NCI-H146 treated with DMSO at 0.1 percent for 48 hours (cell line): Measurements from ENCODE around the gene ROBO4.

ENCODE experiments used
- DNase-seq: peaks from one replicate; lab custom pipeline; 2025; ENCODE audit not compliant: unreplicated experiment; lab: John Stamatoyannopoulos, UW

ROBO4 gene

DNA sequence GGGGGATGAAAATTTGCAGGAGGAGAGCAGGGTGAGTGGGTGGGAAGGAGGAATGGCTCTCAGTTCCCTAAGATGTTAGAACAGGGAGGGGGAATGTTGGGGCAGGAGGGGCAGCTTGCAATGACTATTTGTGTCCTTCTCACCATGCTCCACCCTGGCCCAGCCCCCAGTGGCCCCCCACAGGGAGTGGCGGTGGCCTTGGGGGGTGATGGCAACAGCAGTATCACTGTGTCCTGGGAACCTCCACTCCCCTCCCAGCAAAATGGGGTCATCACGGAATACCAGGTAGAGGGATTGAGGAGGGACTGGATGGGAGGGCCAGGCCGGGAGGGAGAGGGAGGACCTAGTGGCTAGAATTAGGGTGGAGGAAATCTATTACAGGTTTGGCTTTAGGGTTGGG is 22.3 kb downstream of the ROBO4 start:
- DNase-seq, result no peak

DNA sequence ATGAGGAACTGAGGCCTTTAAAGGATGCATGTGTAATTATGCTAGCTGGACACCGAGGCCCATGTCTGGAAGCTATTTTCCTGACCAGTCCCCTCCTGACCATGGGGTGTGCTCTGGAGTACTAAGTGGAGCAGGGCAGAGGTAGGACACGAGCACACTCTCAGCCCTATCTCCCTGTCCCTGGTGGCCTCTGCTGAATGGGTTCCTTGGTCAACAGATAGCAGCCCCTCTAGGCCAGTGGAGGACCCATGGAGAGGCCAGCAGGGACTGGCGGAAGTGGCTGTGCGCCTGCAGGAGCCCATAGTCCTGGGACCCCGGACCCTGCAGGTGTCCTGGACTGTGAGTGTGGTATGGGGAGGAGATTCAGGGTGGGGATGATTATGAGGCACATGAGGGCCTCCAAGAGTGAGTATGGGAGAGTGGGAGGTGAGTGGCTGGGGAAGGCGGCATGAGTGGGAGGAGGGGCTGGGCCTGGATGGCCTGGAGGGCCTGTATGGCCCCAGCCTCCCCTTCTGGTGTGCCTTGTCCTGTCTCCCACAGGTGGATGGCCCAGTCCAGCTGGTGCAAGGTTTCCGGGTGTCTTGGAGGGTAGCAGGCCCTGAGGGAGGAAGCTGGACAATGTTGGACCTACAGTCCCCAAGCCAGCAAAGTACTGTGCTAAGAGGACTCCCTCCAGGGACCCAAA is 23.0 kb downstream of the ROBO4 start:
- no peak for DNase-seq

DNA sequence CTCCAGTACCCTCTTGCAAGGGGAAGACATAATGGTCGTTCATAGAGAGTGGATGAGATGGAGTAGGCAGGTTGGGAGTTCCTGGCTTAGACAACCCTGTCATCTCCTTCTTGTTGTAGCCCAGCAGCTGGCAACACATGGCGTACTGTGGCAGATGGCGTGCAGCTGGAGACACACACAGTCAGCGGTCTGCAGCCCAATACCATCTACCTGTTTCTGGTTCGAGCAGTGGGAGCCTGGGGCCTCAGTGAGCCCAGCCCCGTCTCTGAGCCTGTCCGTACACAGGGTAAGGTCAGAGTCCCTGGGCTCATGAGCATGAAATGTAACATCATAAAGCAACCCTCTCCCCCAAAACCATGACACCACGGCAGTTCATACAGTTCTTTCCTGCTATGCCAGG is 23.7 kb downstream of the ROBO4 start:
- no peak for DNase-seq

DNA sequence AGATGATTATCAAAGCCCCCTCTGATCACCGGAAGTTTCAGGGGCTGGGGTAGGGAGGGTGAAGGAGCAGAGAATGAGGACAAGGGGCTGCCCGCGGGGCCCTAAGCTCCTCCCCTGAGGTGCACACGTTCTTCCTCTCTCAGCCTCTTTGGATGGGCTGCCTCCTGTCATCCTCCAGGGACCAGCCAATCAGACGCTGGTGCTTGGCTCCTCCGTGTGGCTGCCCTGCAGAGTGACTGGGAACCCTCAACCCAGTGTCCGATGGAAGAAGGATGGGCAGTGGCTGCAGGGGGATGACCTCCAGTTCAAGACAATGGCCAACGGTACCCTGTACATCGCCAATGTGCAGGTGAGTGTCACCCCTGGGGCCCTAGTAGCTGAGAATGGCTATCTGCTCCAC is 24.9 kb downstream of the ROBO4 start:
- DNase-seq, result no peak

DNA sequence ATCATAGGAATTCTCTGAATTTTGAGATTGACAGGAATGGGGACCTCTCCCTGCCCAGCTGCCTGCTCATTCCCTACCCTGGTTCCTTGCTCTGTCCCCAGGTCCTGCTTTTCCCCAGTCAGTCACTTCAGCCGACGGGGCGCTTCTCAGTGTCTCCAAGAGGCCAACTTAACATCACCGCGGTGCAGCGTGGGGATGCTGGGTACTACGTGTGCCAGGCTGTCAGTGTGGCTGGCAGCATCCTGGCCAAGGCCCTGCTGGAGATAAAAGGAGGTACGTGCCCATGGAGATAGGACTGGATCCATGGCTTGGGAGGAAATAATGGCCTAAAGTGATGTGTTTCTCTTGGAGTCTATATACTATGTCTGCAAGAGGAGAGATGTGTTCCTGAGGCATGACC is 25.4 kb downstream of the ROBO4 start:
- no peak for DNase-seq

DNA sequence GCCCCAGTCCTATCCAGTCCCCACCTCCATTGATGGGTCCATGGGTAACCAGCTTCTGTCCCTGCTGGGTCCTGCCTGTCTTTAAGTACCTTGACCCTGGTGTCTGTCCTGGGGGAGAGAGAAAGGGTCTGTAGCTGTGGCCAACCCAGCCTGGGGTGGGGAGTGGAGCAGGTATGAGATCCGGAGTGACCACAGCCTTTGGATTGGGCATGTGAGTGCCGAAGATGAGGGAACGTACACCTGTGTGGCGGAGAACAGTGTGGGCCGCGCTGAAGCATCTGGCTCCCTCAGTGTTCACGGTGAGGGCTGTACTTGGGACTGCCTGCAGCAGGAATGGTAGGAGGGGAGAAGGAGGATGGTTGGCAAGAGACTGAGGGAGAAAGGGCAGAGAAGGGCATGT is 27.2 kb downstream of the ROBO4 start:
- DNase-seq, result no peak

DNA sequence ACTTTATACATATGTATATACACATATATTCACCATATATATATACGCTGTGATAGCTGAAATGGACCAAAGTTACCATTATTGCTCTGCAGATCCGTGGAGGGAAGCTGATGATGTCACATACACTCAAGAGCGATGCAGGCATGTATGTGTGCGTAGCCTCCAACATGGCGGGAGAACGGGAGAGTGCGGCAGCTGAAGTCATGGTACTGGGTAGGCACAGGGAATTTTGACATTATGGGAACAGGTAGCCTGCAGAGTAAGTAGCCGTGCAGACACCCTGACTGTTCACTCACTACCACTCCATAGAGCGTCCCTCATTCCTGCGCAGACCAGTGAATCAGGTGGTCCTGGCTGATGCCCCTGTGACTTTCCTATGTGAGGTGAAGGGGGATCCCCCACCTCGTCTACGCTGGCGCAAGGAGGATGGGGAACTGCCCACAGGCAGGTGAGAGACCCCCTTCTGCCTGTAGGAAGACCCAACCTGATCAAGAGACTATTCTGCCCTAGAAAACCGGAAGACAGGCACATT is 27.7 kb downstream of the ROBO4 start:
- DNase-seq, result no peak

DNA sequence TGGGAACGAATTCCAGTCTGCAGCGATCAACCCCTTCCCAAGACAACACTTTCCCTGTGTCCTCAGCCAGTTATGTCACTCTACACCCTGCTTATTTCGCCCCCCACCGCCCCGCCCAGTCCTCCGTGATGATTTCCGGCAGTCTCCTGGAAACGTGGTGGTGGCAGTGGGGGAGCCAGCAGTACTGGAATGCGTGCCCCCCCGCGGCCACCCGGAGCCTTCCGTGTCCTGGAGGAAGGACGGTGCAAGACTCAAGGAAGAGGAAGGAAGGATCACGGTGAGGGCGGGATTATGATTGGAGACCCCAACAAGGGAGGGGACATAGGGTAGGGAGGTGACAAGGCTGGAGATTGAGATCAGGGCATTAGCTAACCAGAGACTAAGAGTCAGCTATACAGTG is 28.3 kb downstream of the ROBO4 start:
- no peak for DNase-seq

DNA sequence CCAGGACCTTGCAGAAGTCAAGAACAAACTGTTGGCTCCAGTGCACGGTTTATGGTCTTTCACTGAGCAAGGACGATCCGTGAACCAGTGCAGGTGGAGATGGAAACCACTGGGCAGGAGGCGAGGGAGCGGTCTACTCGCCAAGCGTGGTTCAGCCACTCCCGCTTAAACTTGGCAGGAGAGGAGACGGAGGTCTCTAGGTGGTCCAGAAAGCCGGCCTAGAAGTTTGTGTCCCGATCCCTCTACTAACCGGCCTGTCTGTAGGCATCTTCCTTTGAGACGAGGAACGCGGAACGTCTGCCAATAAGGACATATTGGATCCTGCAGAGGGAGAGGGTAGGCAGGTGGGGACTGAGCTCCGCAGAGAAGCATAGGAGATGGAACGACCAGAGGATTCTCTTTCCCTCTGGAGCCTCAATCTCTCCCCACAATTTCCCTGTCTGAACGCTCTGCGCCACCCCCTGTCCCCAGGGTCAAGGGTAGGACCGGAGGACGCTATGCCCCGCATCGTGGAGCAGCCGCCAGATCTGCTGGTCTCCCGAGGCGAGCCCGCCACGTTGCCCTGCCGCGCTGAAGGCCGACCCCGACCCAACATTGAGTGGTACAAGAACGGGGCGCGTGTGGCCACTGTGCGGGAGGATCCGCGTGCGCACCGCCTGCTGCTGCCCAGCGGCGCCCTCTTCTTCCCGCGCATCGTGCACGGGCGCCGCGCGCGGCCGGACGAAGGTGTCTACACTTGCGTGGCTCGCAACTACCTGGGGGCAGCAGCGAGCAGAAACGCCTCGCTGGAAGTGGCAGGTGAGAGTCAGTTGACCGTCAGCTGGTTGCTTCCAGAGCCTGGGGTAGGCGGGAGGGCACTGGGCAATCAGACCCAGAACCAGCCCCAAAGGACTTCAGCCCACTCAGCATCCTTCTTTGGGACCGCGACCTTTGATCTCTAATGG is 29.1 kb downstream of the ROBO4 start:
- no peak for DNase-seq

DNA sequence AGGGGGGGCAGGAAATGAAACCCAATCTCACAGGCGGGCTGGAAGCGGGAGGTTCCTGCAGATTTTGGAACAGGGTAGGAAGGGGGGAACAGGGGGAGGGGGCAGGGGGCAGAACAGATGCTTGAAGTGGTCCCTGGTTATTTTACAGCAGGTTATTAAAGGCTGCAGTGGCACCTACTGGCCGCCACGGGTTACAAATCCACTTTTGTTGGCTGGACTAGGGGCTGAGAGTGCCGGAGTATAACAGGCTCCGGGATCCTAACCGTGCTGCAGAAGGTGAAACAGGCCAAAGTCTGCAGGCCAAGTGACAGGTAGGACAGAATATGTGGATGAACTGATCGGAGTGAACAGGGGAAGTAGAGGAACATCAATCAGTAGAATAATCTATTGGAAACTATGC is 30.0 kb downstream of the ROBO4 start:
- peak; percentile 20 for DNase-seq

DNA sequence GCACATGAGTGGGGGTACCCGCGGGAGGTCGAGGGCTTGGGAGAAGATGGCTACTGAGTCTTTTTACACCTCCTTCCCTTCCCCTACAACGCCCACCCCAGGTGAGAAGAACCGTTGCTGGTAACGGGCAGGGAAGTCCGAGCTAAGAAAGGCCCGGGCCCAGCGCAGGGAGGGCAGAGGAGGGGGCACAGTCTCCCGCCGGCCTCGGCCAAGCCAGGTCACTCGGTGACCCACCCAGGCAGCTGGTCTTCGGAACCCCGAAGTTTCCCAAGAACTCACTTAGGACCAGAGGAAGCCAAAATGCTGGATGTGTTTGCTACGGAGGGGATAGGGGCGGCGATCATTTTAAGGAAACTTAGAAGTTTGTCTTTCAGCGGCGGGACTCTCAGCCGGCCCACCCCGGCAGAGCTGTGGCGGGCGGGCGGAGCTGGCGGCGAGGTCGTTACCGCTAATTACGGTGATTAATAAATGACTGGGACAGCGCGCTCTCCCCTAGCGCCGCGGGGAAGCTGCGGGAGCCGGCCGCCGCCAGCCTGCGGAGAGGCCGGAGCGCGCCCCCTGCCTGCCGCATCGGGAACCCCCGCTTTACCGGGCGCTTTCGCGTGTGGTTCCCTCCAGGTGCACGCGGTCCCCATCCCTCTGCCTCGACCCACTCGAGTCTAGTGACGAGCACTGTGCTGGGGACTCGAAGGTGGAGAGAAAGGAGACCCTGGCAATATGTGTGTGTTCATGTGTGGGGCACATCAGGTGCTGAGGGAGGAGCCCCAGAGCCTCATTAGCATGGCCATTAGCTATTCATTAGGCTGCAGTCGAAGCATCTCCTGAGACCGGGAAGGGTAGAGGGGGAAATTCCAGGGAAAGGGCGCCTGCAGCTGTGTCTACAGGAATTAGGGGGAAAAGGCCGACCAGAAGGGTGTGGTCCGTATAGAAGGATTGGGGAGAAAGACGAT is 31.5 kb downstream of the ROBO4 start:
- no peak for DNase-seq

DNA sequence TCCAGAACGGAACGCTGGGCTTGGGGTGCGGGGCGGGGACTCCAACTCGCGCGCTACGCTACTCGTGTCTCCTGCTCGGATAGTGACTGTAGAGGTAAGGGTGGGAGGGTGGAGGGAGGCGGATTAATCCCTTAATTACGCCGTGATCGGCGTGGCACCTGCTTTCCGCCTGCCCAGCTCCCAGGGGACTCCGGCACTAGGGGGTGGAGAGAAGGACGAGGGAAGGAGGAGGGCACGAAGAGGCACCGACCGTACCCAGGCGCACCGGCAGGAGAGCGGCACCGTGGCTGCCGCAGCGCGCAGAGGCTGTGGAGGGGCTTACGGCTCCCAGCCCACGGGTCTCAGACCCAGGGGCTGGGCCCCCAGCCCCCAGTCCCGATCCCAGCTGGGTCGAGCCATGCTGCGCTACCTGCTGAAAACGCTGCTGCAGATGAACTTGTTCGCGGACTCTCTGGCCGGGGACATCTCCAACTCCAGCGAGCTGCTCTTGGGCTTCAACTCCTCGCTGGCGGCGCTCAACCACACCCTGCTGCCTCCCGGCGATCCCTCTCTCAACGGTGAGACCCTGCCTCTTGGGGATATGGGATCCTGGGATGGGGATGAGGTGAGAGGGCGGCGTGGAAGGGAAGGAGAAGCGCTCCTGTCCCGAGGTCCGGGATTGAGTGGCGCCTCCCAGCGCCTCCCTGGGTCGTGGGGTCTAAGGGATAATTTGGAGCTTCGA is 32.3 kb downstream of the ROBO4 start, which contains the start of gene ROBO3:
Gene ROBO3, plus strand, starts transcription at position 252 of the 721 bp plus-strand sequence. Its CDS starts 146 bp downstream, at position 398.
- no peak for DNase-seq

DNA sequence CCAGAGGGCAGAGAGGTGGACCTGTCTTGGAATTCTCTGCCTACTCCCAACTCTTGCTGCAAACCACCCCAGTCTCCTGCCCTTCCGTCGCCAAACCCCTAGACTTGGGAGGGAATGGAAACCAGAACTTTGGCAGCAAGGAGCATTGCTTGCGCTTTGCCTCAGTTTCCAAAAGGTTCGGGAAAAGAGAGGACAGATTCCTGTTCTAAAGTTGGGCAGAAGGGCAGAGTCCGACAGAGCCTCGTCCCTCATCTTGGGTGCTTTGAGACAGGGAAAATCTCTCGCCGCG is 32.8 kb downstream of the ROBO4 start:
- DNase-seq, result no peak

DNA sequence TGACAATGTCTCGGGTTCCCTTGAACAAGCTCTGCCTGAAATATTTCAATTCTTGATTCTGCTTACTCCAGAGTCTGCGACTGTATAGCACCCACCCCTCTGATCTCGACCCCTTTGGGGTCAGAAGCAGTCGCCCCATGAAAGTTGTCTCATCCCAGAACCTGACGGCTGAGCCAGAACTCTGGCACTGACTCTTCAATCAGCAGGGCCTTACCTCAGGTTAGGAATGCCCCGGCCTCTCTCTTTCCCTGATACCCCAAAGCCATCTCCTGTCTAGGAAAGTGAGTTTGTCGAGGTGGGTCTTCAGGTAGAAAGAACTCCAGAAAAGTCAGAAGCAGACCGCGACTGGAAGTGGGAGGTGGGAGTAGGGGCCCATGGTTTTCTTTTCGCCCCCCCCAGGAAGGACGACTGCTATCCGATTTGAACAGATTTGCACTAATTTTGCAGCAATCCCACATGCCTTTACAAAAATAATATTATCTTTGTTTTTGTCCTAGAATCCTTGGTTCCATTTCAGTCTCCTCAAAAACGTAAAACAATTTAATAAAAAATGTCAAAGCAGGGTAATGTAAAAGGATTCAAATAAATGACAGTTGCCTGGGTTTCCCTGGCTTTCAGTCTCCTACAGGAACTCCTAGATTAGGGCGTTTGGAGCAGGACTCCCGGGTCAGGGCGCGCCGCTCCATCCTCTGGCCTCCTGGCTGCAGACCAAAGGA is 33.3 kb downstream of the ROBO4 start:
- DNase-seq, result no peak

DNA sequence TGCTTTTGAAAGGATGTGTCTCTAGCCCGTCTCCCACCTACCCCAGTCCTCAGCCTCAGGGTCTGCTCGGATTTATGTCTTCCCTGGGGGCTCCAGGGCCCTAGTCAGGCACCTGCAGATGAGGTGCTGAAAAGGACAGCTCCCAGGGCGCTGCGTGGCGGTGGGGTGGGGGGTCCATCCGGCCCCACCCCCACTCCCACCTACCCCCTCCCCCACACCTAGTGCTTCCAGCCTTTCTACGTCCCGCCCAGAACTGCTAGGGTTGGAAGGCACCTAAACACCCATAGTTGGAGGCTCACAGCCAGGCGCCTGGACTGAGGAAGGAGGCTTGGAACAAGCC is 33.9 kb downstream of the ROBO4 start:
- no peak for DNase-seq

DNA sequence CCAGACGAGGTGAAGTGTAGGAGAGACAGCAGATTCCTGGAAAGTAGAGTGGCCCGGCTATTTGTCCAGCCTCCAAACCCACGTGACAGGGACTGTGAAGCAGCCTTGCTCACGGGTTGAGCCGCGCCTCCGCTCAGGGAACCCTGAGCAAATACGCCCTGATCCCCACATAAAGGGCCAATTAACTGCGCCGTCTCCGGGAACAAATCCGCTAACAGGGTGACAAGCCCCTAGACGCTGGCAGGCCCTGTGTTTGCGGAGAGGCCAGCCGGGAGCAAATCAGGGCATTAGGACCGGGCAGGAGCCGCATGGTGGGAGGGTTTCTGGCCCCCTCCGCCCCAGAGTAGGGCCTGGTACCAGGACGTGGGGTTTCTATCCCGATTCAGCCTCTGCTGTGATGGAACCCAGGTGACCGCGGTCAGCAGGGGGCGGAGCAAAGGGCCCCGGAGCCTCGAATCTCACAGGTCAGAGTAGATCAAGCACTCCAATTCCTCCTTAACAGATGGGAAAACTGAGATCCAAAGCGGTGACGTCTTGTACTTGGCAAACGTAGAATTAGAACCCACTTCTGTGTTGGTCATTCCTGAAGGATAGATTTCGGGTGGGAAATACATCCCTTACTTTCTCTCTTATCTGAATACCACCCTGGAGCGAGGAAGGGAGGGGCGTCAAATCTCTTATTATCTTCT is 34.4 kb downstream of the ROBO4 start:
- DNase-seq, result no peak

DNA sequence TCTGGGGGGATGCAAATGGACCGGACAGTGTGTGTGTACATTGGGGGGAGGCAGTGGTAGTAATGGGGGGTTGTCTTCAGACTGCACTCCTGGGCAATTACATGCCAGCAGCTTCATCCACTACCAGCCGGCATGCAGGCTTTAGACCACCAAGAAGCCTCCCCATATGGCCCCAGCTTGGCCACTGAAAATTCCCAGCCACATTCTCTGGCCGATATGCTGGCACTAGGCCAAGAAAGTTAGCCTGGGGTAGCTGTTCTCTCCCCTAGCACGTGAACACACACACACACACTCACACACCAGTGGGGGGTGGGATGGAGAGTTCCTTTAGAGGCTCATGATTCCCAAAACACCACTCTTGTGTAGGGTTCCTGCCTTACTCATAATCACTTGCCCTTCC is 36.0 kb downstream of the ROBO4 start:
- DNase-seq, result no peak

DNA sequence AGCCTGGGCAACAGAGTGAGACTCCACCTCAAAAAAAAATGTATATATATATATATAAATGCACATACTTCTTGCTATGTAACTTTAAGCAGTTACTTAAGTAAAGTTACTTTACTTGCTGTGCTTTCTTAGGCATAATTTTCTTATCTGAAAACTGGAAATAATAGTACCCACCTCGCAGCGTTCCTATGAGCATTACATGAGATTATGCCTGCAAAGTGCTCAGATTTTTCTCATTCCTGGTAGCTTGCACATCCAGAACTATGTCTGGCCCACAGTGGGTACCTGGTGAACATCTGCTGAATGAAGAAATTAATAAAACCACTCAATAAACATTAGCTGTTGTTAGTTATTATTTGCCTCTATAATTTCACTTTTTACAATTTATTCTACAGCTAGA is 38.5 kb downstream of the ROBO4 start:
- DNase-seq, result no peak

DNA sequence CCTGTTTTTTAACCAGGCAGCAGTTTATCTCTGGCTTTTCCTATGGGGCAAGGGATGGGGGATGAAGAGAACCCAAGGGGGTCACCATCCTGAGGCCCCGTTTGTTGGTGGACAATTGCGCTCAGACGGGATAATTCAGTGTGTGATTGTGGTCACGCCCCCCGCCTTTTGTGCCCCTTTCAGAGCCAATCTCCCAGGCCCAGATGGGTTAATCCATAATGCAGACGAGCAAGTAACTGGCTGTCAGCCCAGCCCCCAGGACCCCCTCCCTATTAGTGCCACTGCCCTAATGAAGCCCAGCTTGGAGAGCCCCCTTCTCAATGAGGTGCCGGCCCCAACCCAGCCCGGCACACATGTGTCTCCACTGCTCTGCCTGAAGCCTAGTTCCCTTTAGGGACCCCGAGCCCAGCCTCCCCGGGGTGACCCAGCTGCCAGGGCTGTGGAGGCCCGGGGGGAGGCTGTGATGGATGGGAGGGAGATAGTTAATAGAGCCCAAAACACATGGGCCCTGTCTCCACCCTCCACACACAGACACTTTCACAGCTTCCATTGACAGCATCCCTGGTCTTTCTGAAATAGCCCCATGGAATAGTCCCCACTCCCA is 51.5 kb downstream of the ROBO4 start:
- DNase-seq, result no peak
